Brain microvascular endothelial cell (primary cell): Measurements from ENCODE around the gene VWA2.

ENCODE experiments used
- DNase-seq: peaks from one replicate; pipeline ENCODE4 v3.0.0-alpha.2; 2020
- H3K27ac ChIP-seq: fragments of 250-450 bp; sonication (Bioruptor Pico); 2 replicates; pipeline ENCODE4 v1.5.1; 2020; ENCODE audit warnings: mild to moderate bottlenecking, moderate library complexity
- H3K27me3 ChIP-seq: fragments of 250-450 bp; sonication (Bioruptor Pico); replicated peaks from 2 replicates; pipeline ENCODE4 v1.5.1; 2020; ENCODE audit warnings: mild to moderate bottlenecking
- H3K36me3 ChIP-seq: fragments of 250-450 bp; sonication (Bioruptor Pico); replicated peaks from 2 replicates; pipeline ENCODE4 v1.5.1; 2020; ENCODE audit warnings: mild to moderate bottlenecking
- H3K4me3 ChIP-seq: 2 replicates; pipeline ENCODE4 v1.5.1; 2011; ENCODE audit warnings: low read depth, mild to moderate bottlenecking, control low read depth, low read length, moderate library complexity
- in situ Hi-C: cut with HindIII; loops from 2 replicates; pipeline ENCODE4 v1.10.0; 2017; ENCODE audit warnings: low sequenced_read_pairs, low pct_ligation_motif_present
- TF ChIP-seq, protein P1 (sequence below): IDR thresholded peaks from 2 replicates; pipeline ENCODE4 v1.5.1; 2011; ENCODE audit warnings: low read depth, mild to moderate bottlenecking, moderate library complexity, low read length, control low read depth, inconsistent platforms; ENCODE audit errors: missing control alignments

Gene VWA2

DNA sequence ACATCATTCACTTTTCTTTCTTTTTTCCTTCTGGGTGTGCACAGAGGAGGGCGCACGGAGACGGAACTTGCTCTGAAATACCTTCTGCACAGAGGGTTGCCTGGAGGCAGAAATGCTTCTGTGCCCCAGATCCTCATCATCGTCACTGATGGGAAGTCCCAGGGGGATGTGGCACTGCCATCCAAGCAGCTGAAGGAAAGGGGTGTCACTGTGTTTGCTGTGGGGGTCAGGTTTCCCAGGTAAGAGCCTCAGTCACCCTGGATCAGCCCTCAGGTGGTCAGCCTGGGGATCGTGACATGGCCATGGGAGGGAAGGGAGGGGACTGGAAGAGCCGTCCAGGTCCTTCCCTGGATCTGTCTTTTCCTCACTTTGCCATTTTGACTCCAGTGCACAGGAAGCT, 33.6 kb downstream of the VWA2 start:
- Histone ChIP-seq H3K4me3 (no peak overlapping the region), H3K27ac (no peak overlapping the region), H3K27me3 (peaks cover 7% of the 10 kb centered on the region), H3K36me3 (no peaks in the 10 kb centered on the region)
- no peak for DNase-seq
- in situ Hi-C loops = no loop called here
- TF ChIP-seq, protein P1, sequence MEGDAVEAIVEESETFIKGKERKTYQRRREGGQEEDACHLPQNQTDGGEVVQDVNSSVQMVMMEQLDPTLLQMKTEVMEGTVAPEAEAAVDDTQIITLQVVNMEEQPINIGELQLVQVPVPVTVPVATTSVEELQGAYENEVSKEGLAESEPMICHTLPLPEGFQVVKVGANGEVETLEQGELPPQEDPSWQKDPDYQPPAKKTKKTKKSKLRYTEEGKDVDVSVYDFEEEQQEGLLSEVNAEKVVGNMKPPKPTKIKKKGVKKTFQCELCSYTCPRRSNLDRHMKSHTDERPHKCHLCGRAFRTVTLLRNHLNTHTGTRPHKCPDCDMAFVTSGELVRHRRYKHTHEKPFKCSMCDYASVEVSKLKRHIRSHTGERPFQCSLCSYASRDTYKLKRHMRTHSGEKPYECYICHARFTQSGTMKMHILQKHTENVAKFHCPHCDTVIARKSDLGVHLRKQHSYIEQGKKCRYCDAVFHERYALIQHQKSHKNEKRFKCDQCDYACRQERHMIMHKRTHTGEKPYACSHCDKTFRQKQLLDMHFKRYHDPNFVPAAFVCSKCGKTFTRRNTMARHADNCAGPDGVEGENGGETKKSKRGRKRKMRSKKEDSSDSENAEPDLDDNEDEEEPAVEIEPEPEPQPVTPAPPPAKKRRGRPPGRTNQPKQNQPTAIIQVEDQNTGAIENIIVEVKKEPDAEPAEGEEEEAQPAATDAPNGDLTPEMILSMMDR = no peak

DNA sequence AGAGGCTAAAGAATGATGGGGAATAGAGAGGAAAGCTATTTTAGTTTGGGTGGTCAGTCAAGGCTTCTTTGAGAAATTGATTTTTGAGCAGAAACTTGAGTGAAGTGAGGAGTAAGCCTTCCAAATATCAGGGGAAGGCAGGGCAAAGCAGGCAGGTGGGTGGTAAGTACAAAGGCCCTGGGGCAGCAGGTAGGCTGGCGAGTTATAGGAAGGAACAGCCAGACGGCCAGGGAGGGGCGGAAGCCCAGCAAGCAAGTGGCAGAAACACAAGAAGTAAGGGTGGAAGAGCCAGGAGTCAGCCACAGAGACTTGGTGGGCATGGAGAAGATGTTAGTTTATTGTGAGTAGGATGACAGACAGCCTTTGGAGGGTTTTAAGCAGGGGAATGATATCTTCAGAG, 34.9 kb downstream of the VWA2 start:
- DNase-seq = no peak
- H3K4me3 ChIP-seq = no peak overlapping the region
- no peaks in the 10 kb centered on the region for H3K36me3 ChIP-seq
- H3K27me3 ChIP-seq = peaks cover 17% of the 10 kb centered on the region
- H3K27ac ChIP-seq = no peak overlapping the region
- TF ChIP-seq, protein P1 = no peak
- in situ Hi-C loops = no loop called here

DNA sequence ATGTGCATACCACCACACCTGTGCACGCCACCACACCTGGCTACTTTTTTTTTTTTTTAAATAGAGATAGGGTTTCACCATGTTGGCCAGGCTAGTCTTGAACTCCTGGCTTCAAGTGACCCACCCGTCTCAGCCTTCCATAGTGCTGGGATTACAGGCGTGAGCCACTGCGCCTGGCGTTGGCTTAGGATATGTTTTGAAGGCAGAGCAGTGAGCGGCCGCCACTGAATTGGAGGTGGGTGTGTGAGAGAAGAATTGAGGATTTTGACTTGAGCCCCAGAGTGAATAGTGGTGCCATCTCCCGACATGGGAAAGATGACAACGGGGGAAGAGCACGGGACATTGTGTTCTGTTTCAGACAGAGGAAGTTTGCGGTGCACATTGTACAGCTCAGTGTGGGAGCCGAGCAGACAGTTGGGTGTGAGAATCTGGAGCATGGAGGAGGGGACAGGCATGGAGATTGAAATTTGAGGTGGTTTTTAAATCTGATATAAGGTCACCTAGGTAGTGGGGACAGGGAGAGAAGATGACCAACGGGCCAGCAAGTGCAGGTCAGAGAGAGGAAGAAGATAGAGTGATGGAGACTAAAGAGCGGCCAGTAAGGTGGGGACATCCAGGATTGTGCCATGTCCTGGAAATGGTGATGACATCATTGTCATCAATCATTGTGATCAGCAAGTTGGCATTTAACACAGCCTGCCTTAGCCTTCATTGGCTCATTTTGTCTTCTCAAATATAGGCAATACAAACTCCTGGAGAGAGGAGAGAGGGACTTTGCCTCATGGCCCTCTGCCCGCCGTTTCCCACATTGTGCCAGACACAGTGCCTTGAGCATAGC, 35.8 kb downstream of the VWA2 start:
- TF ChIP-seq, protein P1 = no peak
- Histone ChIP-seq H3K27me3 (peaks cover 24% of the 10 kb centered on the region), H3K27ac (no peak overlapping the region), H3K36me3 (no peaks in the 10 kb centered on the region), H3K4me3 (no peak overlapping the region)
- in situ Hi-C loops = no loop called here
- DNase-seq = no peak

- Histone ChIP-seq H3K36me3 (no peaks in the 10 kb centered on the region), H3K27ac (no peak overlapping the region), H3K27me3 (peaks cover 24% of the 10 kb centered on the region), H3K4me3 (no peak overlapping the region)
- in situ Hi-C loops = no loop called here
- TF ChIP-seq, protein P1 = no peak
- no peak for DNase-seq
These were observed 37.0 kb downstream of the VWA2 start for GRCh38 chr10:114276066-114276465.

DNA sequence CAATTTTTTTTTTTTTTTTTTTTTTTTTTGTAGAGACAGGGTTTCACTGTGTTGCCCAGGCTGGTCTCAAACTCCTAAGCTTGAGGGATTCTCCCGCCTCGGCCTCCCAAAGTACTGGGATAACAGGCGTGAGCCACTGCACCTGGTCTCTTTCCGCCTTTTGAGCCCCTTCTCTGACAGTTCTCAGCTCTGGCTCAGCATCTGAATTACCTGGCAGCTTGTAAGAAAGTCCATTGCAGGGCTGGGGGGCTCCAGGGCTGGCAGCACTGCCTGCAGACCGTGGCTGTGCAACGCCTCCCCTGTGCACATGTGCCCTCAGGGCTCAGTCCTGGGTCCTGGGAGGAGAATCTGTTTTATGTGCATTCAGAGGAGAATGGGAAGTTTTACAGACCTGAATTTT, 37.6 kb downstream of the VWA2 start:
- TF ChIP-seq, protein P1 = no peak
- DNase-seq = no peak
- Histone ChIP-seq H3K27me3 (peaks cover 24% of the 10 kb centered on the region), H3K27ac (no peak overlapping the region), H3K4me3 (no peak overlapping the region), H3K36me3 (no peaks in the 10 kb centered on the region)
- in situ Hi-C loops = no loop called here
